Effector memory CD8-positive, alpha-beta T cell (primary cell): ENCODE results near the gene CRYBG2.
"Not testable (repeated sequence)": the region's sequence is repeated elsewhere in the genome, so short reads cannot be mapped to it uniquely, and the experiment has no call there.

ENCODE experiments used
- ATAC-seq: fragments of 150-1000 bp; cut with Tn5 transposase; replicated peaks from 2 replicates; pipeline ENCODE4 v1.10.0; 2021; ENCODE audit warnings: mild to moderate bottlenecking, moderate library complexity
- DNase-seq, 3 experiments: peaks; one replicate each; pipeline ENCODE4 v3.0.0; 2021
- H3K27ac Mint-ChIP-seq, 2 donors: one replicate each; pipeline ENCODE4 v1.8.0; 2022; ENCODE audit warnings: mild to moderate bottlenecking in 2 of 2, mixed read lengths in 2 of 2, moderate library complexity in 2 of 2
- H3K27me3 Mint-ChIP-seq, 2 donors: one replicate each; pipeline ENCODE4 v1.8.0; 2022; ENCODE audit warnings: mixed read lengths in 2 of 2
- H3K36me3 Mint-ChIP-seq: one replicate; pipeline ENCODE4 v1.8.0; 2022; ENCODE audit warnings: mild to moderate bottlenecking, moderate library complexity, mixed read lengths; ENCODE audit not compliant: insufficient read depth
- H3K4me1 Mint-ChIP-seq, 2 donors: one replicate each; pipeline ENCODE4 v1.8.0; 2022; ENCODE audit warnings: low read depth in 2 of 2, mixed read lengths in 2 of 2
- H3K4me3 Mint-ChIP-seq, 2 donors: one replicate each; pipeline ENCODE4 v1.8.0; 2022; ENCODE audit warnings: mild to moderate bottlenecking in 2 of 2, mixed read lengths in 2 of 2, moderate library complexity in 2 of 2
- H3K9me3 Mint-ChIP-seq, 2 donors: one replicate each; pipeline ENCODE4 v1.8.0; 2022; ENCODE audit warnings: mixed read lengths in 2 of 2

Gene CRYBG2

DNA sequence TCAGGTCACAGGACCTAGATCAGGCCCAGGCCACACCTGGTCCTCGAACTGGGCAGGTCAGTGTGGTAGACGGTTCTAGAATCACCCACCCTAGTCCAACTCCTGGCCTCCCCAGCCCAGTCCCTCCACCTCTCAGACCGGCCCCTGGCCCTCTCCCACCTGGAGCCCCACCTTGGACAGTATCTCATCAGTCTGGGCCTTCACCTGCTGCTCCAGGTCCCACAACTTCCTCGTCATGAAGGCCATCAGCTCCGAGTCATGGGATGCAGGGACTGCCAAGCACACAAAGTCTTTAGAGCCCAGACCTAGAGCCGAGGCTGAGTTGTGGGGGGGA is 56.2 kb downstream of the CRYBG2 start:
- Mint-ChIP-seq H3K27ac (no peak overlapping the region), H3K27me3 (no peaks in the 10 kb centered on the region), H3K4me1 (peaks cover 0 to 18% of the 10 kb centered on the region in 2 donors), H3K36me3 (peaks cover 9% of the 10 kb centered on the region), H3K9me3 (no peaks in the 10 kb centered on the region), H3K4me3 (no peak overlapping the region)
- DNase-seq (no peak), ATAC-seq (no peak)

DNA sequence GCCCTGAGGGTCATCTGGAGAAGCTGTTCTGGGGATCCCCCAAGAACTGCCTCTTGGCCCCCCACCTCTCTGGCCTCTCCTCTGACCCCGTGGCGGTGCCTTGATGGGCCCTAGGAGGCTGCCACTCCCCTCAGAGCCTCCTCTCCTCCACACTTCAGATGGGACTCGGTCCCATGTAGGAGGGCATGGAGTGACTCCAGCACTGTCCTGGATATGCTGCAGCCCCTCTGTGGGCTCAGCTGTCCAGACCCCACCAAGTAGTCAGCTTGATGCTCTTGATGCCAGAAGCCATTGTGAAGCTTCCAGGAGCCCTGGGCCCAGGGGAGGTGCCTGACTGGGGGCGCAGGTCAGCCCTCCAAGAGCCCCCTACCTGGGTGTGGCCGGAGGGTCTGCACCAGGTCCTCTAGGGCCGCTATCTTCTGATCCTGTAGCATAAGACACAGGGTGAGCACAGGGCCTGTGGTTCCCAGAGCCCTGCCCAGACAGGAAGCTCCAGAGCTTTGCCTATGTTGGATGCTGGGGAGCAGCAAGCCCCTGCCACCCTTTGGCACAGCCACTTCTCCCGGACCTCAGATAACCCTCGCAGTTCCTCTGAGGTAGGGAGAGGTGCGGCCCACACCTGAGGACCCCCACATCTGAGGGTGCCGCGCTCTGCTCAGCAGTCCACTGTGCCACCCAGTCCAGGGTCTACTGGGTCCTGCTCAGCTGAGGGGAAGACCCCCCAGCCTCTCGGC is 56.7 kb downstream of the CRYBG2 start:
- no peaks in the 10 kb centered on the region for H3K9me3 Mint-ChIP-seq
- H3K36me3 Mint-ChIP-seq, result peaks cover 6% of the 10 kb centered on the region
- peaks cover under 1 to 22% of the 10 kb centered on the region in 2 donors for H3K4me1 Mint-ChIP-seq
- ATAC-seq (no peak), DNase-seq (no peak)
- H3K27me3 Mint-ChIP-seq, result no peaks in the 10 kb centered on the region
- no peak overlapping the region for H3K4me3 Mint-ChIP-seq
- H3K27ac Mint-ChIP-seq, result no peak overlapping the region

DNA sequence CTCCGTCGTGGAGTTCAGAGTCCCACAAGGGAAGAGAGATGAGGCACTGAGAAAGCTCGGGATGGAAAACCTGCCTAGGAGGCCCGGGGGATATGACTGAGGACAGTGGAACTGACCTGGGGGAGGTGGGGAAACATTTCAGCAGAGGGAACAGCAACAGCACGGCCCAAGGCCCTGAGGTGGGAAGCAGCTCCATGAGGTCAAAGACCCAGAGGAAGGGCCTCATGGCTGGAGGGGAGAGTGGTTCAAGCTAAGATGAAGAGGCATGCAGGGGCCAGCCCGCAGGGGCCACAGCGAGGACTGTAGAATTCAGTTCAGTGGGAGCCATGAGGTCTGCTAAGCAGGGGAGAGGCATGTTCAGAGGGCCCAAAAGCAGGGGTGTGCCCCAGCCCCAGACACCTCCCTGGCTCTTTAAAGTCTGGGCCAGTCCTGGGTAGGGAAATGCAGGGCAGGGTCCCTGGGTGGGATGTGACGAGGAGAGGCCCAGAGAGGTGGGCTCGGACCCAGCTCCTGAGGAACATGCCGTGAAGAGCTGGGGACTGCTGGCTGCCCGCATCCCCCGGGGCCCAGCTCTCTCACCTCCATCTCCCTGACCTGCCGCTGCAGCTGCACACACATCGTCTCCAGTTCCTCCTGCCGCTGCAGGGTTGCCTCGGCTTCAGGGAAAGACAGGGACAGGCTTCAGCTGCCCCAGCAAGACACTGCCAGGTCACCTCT is 57.4 kb downstream of the CRYBG2 start:
- Mint-ChIP-seq H3K9me3 (no peaks in the 10 kb centered on the region), H3K27me3 (no peaks in the 10 kb centered on the region), H3K4me3 (no peak overlapping the region), H3K27ac (peak overlapping the region; percentile 88), H3K36me3 (peaks cover 9% of the 10 kb centered on the region), H3K4me1 (peaks cover 7 to 29% of the 10 kb centered on the region in 2 donors)
- no peak for ATAC-seq
- no peak for DNase-seq

DNA sequence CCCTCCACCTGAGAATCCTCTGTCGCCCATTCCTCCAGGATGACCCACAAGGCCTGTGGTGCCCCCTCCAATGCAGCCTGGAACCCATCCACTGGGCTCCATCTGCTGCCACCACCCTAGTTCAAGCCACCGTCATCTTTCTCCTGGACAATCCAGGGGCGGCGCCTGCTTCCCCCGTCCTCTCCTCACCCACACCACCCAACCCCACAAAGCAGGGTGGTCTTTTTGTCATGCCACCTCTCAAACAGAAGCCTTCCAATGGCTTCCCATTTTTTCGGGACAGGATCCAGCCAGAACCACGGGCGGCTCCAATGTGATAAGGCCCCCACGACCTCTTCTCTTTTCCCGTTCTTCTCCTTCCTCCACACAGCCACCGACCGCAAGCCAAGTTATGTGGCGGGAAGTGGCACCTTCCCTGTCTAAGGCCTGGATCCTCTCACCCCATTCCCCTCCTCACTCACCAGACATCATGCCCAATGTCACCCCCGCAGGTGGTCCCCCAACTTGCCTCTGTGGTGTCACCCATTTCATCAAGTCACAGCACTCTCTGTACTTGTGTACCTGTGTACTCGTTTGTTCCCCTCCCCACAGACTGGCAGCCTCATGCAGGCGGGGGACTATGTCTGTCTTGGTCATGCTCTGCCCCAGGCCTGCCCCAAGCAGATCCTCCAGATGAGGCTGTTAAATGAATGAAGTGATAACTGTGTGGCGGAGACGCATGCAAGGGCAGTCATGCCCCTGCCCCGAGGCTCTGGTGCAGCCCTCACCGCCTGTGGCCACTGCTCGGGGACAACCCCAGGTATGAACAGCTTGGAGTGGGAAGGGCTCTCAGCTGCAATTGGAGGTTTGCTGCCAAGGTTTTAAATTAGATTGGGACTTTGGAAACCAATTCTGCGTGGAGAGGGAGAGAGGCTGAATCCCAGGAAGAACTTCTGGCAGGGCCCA is 58.5 kb downstream of the CRYBG2 start:
- Mint-ChIP-seq H3K27me3 (no peaks in the 10 kb centered on the region), H3K4me3 (no peak overlapping the region), H3K27ac (peak overlapping the region; percentile 88), H3K9me3 (no peaks in the 10 kb centered on the region), H3K36me3 (peaks cover 6% of the 10 kb centered on the region), H3K4me1 (peaks cover 15 to 34% of the 10 kb centered on the region in 2 donors)
- DNase-seq (no peak), ATAC-seq (no peak)

DNA sequence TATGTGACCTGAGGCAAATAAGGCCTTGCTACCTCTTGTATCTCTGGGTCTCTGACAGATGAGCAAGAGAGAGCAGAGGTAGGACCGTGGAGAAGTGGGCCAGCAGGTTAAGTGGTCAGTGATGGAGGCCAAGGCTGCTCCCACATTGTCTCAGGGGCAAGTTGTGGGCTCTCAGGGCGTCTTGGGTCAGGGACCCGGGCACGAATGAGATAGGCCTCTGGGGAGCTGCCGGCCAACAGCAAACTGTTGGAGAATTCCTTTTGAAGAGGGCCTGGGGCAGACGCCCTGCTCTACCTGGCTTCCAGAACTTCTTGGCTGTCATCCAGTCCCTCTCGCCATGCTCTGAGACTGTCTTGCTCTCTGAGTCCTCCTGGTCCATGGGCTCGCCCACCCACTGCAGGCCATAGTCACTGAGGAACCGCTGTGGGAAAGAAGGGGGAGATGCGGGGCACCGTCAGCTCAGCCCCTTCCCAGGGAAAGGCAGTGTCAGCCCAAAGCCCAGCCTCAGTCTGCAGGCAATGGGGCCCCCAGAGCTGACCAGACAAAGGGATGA is 59.9 kb downstream of the CRYBG2 start:
- DNase-seq (no peak), ATAC-seq (no peak)
- peaks cover 10% of the 10 kb centered on the region for H3K36me3 Mint-ChIP-seq
- H3K9me3 Mint-ChIP-seq, result no peaks in the 10 kb centered on the region
- H3K4me3 Mint-ChIP-seq, result no peak overlapping the region
- peak overlapping the region in 1 of 2 donors; percentile 96 for H3K27ac Mint-ChIP-seq
- peaks cover 30 to 43% of the 10 kb centered on the region in 2 donors for H3K4me1 Mint-ChIP-seq
- H3K27me3 Mint-ChIP-seq, result no peaks in the 10 kb centered on the region

DNA sequence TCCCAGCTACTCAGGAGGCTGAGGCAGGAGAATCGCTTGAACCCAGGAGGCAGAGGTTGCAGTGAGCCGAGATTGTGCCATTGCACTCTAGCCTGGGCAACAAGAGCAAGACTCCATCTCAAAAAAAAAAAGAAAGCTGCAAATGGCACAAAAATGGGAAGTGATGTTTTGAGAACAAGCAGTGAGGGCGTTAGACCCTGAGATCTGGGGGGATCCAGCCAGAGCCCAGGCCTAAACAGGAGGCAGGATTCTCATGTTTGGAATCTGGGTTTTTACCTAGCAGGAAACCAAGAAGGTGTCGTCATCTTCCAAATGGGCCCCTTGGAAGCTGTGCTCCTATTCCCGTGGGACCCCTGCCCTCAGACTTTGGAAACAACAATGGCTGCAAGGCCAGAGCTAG is 61.2 kb downstream of the CRYBG2 start:
- not testable (repeated sequence) for DNase-seq, H3K27me3 Mint-ChIP-seq, ATAC-seq, H3K9me3 Mint-ChIP-seq, H3K4me3 Mint-ChIP-seq
- peaks cover 14% of the 10 kb centered on the region for H3K36me3 Mint-ChIP-seq
- peaks cover 39 to 55% of the 10 kb centered on the region in 2 donors for H3K4me1 Mint-ChIP-seq
- H3K27ac Mint-ChIP-seq, result peak overlapping the region; percentile 60 to 96

DNA sequence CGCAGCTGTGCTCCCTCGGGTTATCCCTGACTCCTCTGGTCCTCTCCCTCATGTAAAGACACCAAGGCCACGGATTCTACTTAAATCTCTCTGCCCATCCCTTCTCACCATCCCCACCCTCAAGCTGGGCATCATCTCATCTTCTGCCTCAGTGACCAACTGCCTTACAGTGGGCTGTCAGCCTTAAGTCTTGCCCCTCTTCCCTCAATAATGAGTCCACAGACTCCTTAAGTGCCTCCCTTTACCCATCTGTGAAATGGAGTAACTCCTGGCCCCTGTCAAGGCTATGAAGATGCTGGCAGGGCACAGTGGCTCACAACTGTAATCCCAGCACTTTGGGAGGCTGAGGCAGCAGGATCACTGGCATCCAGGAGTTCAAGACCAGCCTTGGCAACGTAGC is 62.0 kb downstream of the CRYBG2 start:
- H3K9me3 Mint-ChIP-seq, result no peaks in the 10 kb centered on the region
- H3K4me3 Mint-ChIP-seq, result peak overlapping the region in 1 of 2 donors; percentile 45
- ATAC-seq (no peak), DNase-seq (no peak)
- H3K27ac Mint-ChIP-seq, result peak overlapping the region; percentile 91 to 96
- peaks cover 47 to 63% of the 10 kb centered on the region in 2 donors for H3K4me1 Mint-ChIP-seq
- H3K27me3 Mint-ChIP-seq, result no peaks in the 10 kb centered on the region
- peaks cover 18% of the 10 kb centered on the region for H3K36me3 Mint-ChIP-seq

DNA sequence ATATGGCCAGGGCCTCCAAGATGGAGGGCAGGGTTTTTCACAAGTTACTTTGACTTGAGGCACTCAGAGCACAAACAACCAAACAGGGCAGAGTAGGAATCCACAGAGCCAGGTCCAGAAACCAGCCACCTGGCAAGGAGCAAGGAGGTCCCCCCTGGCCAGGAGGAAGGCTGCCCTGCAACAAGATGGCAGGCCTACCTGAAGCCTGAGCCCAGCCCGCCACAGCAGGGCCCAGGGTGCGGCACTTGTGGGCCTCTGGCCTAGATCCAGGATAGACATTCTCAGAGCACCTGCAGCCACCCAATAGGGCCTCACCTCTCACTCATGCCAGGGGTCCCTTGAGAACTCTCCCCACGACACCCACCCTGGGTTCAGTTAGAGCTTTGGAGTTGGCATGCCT is 62.5 kb downstream of the CRYBG2 start:
- Mint-ChIP-seq H3K9me3 (no peaks in the 10 kb centered on the region), H3K27me3 (no peaks in the 10 kb centered on the region), H3K4me3 (peak overlapping the region in 1 of 2 donors; percentile 45), H3K27ac (peak overlapping the region; percentile 91 to 96), H3K4me1 (peaks cover 51 to 67% of the 10 kb centered on the region in 2 donors), H3K36me3 (peaks cover 18% of the 10 kb centered on the region)
- no peak for DNase-seq
- ATAC-seq, result no peak

DNA sequence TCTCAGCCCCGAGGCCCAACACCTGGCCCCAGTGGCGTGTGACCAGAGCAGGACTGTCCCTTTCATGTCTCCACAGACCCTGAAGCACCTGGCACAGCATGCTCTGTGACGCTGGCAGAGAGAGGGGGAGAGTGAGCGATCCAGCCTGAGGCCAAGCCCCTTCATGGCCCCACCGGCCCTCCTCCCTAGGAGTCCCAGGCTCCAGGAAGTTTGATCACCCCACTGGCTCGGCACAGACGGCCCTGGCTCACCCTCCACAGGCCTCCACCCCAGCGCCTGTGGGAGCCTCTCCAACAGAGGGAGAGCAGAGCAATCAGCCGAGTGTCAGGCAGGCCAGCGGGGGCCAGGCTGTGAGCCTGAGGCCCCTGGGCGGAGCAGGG is 63.1 kb downstream of the CRYBG2 start:
- H3K27me3 Mint-ChIP-seq, result no peaks in the 10 kb centered on the region
- H3K27ac Mint-ChIP-seq, result peak overlapping the region; percentile 91 to 96
- ATAC-seq (no peak), DNase-seq (no peak)
- H3K9me3 Mint-ChIP-seq, result no peaks in the 10 kb centered on the region
- peaks cover 18% of the 10 kb centered on the region for H3K36me3 Mint-ChIP-seq
- H3K4me3 Mint-ChIP-seq, result peak overlapping the region; percentile 81 to 96
- peaks cover 51 to 65% of the 10 kb centered on the region in 2 donors for H3K4me1 Mint-ChIP-seq

DNA sequence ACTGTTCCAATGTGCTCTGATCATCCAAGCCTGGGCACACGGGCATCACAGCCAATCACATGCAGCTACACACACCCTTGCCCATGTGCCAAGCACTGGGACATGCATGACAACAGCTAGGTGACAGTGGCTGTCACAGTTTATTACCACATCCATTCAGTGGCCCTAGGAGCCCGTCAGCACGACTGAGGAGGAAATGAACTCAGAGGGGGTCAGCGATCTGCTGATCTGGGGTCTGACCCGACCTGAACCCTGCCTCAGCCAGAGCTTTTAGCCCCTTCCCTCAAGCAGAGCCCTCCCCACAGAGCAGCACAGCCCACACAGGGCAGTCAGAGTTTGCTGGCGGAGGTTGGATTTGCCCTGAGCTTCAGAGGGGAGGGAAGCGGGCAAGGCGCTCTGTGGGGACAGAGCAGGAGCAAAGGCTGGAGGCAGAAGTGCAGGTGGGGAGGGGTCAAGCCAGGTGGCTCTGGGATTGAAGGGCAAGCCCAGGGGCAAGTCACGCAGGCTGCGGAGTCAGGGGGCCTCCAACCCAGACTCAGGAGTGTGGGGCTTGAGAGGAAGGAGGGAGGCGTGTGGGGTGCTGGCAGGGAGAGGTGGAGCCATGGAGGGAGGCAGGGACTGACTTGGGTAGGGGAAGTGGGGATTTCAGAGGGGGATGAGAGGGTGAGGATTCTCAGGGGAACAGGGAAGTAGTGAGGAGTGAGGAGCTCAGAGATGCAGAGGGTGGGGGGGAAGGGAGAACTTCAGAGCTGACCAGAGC is 63.6 kb downstream of the CRYBG2 start:
- peak overlapping the region; percentile 91 to 96 for H3K27ac Mint-ChIP-seq
- ATAC-seq (peak; percentile 40), DNase-seq (peak in 1 of 3 experiments; percentile 27)
- H3K27me3 Mint-ChIP-seq, result no peaks in the 10 kb centered on the region
- no peaks in the 10 kb centered on the region for H3K9me3 Mint-ChIP-seq
- H3K4me1 Mint-ChIP-seq, result peaks cover 55 to 64% of the 10 kb centered on the region in 2 donors
- peaks cover 18% of the 10 kb centered on the region for H3K36me3 Mint-ChIP-seq
- peak overlapping the region; percentile 81 to 96 for H3K4me3 Mint-ChIP-seq

DNA sequence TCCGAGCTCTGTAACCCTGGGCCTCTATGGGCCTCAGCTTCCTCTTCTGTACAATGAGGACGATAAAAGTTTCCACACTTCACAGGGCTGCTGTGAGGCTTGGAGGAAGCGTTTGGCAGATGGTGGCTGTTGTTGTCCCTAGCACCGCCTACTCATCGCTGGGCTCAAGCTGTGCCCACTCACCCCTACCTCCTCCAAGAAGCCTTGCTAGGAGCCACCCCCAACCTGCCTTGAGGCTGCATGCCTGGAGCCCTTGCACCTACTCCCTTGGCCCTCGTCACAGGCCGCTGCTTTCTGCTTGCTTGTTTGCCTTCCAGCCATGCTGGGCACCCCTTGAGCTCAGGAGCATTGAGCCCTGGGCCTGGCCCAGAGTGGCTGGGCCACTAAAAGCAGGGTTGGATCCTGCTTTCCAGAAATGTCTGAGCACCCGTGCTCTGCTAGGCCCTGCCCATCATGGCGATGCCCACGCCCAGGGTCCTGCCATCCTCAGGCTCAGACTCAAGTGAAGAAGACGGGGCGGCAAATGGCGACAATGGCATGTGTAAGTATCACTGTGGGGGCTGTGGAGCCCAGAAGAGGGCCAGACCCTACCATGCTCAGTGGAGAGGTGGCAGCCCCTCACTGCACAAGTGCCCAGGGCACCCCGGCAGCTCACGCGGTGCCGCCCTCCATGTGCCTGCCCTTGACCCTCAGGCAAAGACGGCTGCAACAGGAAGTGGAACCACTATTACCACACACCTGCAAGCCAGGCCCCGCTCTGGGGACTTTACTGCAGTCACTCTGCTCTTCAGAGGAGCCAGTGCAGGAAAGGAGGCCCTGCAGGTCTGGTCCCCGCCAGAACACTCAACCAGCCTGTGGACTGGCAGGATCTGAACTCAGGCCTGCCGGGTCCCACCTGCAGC is 64.5 kb downstream of the CRYBG2 start:
- Mint-ChIP-seq H3K9me3 (no peaks in the 10 kb centered on the region), H3K4me1 (peaks cover 64 to 73% of the 10 kb centered on the region in 2 donors), H3K36me3 (peaks cover 20% of the 10 kb centered on the region), H3K27ac (peak overlapping the region; percentile 91 to 96), H3K27me3 (no peaks in the 10 kb centered on the region), H3K4me3 (peak overlapping the region; percentile 81 to 96)
- DNase-seq (peak in 1 of 3 experiments; percentile 23), ATAC-seq (peak; percentile 12)
